Coronary artery (tissue), 2 donors: Measurements from ENCODE around the gene RMI2.

ENCODE experiments used
- DNase-seq: peaks from one replicate; pipeline ENCODE4 v3.0.0-alpha.2; 2017; ENCODE audit warnings: low spot score
- H3K27ac ChIP-seq, 2 donors: fragments of 200-600 bp; sonication (generic); one replicate each; pipeline ENCODE4 v1.5.1; 2016 to 2019
- H3K4me3 ChIP-seq: fragments of 200-600 bp; sonication (generic); 2 replicates; pipeline ENCODE4 v1.5.1; 2016; ENCODE audit warnings: mild to moderate bottlenecking, moderate library complexity
- CTCF ChIP-seq: fragments of 200-600 bp; sonication (generic); IDR thresholded peaks from one replicate; pipeline ENCODE4 v1.5.1; 2019; ENCODE audit warnings: antibody characterized with exemption

Gene RMI2

GRCh38 chr16:11390573-11391495 lies 45.6 kb downstream of the RMI2 start:
- TF ChIP-seq CTCF, result no peak
- no peak for DNase-seq
- no peak overlapping the region for H3K27ac ChIP-seq
- no peak overlapping the region for H3K4me3 ChIP-seq

- TF ChIP-seq CTCF, result no peak
- Histone ChIP-seq H3K27ac (no peak overlapping the region), H3K4me3 (no peak overlapping the region)
- no peak for DNase-seq
Measured at GRCh38 chr16:11391576-11391975, 46.3 kb downstream of the RMI2 start.

GRCh38 chr16:11392041-11392581 lies 46.9 kb downstream of the RMI2 start:
- no peak for DNase-seq
- no peak overlapping the region for H3K4me3 ChIP-seq
- TF ChIP-seq CTCF, result no peak
- H3K27ac ChIP-seq, result no peak overlapping the region

GRCh38 chr16:11393366-11393765 lies 48.1 kb downstream of the RMI2 start:
- no peak overlapping the region for H3K4me3 ChIP-seq
- no peak overlapping the region for H3K27ac ChIP-seq
- DNase-seq, result no peak
- no peak for TF ChIP-seq CTCF

- TF ChIP-seq CTCF, result no peak
- no peak for DNase-seq
- H3K27ac ChIP-seq, result no peak overlapping the region
Measured at GRCh38 chr16:11393861-11394592, 48.8 kb downstream of the RMI2 start.

GRCh38 chr16:11394593-11394960 lies 49.3 kb downstream of the RMI2 start:
- no peak overlapping the region for H3K4me3 ChIP-seq
- H3K27ac ChIP-seq, result no peak overlapping the region
- TF ChIP-seq CTCF, result no peak
- DNase-seq, result no peak

More at GRCh38 chr16:11393861-11394592, 48.8 kb downstream of the RMI2 start:
- H3K4me3 ChIP-seq, result no peak overlapping the region
